IPS-11a (cell line): ENCODE results near the gene TMEM51.
A peak's percentile ranks its signal among the peaks of the same experiment; 100 is the strongest.

Source experiments
- H3K4me3 ChIP-seq: one replicate; pipeline ENCODE4 v1.5.1; 2013; ENCODE audit warnings: low read depth, low read length, control low read depth

The TMEM51 gene

DNA sequence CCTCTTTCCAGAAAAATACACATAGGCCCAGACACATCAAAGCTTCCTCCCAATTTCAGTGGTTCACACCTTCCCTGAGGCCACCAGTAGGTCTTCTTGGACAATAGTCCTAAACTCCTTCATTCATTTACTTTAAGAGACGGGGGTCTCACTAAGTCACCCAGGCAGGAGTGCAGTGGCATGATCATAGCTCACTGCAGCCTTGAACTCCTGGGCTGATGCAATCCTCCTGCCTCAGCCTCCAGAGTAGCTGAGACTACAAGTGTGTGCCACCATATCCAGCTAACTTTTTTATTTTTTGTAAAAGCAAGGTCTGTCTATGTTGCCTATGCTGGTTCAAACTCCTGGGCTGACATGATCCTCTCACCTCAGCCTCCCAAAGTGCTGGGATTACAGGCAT lies 85.2 kb downstream of the TMEM51 start:
- no peak overlapping the region for H3K4me3 ChIP-seq

DNA sequence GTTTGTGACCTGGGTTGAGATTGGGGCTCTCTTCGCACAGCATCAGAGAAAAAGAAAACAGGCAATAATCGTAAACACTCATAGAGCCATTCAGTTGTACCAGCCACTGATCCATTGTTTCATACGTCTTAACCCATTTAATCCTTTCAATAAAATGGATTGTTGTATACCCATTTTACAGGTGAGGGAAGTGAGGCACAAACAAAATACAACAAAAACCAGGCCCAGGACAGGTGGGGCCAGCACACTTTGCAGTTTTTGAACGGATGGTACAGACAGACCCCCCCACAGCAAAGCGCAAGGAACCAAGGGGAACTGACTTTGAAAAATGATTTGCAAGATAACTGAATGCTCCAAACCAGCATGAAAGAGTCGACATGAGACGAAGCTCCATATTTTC lies 89.2 kb downstream of the TMEM51 start:
- no peak overlapping the region for H3K4me3 ChIP-seq

DNA sequence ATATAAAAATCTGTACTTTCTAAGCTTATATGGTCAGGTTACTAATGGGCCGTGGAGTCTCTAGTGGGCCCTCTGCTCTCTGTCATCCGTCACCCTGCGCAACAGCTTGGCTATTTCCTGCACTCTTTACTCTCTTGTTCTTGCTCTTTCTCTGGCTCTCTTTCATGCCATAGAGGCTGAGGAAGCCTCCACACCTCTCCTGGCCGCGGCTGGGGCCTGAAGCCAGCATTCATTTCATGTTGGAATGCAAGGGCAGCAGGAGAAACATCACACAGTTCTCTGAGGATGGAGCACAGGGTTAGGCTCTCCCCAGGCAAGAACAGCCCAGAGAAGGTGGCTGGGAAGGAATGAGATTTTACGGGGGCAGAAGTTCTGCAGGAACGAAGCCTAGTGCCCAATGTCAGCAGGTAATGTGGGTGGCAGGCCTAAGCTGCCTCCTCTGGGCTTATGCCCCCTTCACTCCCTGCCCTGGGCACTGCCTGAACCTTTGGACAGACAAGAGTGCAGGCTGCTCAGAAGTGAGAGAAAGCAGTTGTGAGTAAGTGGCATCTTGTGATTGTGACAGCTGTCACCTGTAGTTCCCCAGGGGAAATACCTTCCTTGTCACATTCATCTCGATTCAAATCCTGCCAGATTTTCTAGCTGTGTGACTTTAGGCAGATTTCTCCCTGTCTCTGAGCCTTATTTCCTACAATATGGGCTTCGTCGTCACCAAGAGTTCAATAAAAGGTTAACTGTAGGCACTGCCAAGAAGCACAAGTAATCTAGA lies 89.9 kb downstream of the TMEM51 start:
- no peak overlapping the region for H3K4me3 ChIP-seq

DNA sequence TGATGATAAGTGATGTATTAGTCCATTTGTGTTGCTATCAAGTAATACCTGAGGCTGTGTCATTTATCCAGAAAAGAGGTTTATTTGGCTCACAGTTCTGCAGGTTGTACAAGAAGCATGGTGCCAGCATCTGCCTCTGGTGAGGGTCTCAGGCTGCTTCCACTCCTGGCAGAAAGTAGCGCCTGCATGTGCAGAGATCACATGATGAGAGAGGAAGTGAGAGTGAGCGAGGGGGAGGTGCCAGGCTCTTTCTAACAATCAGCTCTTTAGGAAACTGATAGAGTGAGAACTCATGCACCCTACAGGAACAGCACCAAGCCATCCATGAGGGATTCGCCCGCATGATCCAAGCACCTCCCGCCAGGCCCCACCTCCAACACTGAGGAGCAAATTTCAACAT lies 91.3 kb downstream of the TMEM51 start:
- no peak overlapping the region for H3K4me3 ChIP-seq

DNA sequence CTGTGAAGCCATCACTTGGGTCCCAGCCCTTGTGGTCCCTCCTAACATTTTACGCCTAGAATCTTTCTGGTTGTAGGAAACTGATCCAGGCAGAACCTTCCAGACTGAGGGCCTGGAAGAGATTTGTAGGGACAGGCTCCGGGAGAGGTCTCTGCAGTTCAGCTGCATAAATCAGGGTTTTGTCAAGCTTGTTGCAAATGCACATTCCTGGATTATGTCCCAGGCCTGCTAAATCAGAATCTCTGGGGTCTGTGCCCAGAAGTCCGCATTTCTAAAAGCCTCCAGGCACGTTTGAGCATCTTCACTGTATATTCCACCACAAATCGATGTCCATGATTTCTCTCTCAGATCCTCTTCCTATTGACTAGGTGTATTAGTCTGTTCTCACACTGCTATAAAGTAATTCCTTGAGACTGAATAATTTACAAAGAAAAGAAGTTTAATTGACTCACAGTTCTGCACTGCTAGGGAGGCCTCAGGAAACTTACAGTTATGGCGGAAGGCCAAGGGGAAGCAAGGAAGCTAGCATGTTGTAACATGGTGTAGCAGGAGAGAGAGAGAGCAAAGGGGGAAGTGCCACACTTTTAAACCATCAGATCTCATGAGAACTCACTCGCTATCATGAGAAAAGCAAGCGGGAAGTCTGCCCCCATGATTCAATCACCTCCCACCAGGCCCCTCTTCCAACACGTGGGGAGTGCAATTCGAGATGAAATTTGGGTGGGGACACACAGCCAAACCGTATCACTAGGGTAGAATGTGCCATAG lies 92.2 kb downstream of the TMEM51 start:
- H3K4me3 ChIP-seq, result no peak overlapping the region

DNA sequence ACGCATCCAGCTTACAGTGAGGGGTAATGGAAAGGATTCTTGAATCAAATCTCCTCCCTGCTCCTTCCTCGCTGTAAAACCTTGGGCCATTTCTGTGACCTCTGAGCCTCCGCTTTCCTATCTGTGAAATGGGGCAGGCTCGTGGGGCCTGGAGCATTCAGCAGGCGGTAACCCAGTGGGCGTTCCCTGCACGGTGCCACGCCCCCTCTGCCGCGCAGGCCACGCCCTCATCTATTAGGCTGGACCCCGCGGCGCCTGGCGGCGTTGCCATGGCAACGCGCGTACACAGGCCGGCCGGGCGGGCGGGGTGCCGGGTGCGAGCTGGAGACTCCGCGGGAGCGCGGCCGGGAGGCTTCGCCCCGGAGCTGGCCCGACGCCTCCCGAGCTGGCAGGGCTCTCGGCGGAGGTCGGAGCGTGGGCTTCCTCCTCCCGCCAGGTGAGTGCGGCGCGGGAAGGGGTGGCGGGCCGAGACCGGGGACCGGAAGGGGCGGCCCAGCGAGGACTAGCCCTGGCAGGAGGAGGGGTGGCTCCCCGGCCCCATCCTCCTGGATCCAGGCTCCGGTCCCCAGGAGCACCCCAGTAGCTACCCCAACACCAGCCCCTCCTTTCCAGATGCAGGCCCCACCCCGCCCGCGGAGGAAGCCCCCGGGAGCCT lies 93.5 kb downstream of the TMEM51 start, which contains the start of gene FHAD1:
FHAD1 (plus strand) TSS at position 264 of the 655 bp plus-strand sequence. CDS start 4,562 bp downstream, outside the sequence.
- peak within 1 kb of the TSS; percentile 49 for H3K4me3 ChIP-seq

DNA sequence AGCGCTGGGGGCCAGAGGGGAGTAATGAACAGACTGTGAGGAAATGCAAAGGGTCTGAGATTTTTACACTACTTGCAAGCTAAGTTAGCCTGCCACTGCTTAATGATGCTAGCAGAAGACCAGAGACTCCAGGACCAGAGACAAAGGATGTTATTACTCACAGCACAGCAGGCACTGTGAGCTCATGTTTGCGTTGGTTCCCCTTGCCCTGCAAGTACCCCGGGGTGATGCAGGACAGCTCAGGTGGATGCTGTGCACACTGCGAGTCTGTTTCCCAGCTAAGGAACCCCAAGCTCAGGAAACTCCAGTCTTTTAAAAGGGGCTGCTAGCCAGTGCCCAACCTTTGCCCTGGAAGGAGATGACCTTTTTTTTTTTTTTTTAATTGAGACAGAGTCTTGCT lies 94.7 kb downstream of the TMEM51 start:
- no peak overlapping the region for H3K4me3 ChIP-seq

DNA sequence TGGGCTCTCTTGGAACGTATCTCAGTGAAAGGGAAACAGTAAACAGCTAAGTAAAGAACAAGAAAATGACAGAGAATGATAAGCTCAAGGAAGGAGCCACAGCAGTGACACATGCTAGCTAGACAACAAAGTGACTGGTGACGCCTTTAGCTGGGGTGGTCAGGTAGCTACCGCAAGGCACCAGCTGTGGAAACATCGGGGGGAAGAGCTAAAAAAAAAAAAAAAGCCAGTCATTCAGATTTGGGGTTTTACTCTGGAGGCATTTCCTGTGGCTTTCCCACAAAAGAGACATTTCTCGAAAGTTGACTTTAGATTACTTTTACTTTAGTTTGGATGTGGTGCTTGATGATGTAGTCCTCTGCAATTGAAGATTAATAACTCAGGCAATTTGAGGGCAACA lies 95.5 kb downstream of the TMEM51 start:
- no peak overlapping the region for H3K4me3 ChIP-seq

DNA sequence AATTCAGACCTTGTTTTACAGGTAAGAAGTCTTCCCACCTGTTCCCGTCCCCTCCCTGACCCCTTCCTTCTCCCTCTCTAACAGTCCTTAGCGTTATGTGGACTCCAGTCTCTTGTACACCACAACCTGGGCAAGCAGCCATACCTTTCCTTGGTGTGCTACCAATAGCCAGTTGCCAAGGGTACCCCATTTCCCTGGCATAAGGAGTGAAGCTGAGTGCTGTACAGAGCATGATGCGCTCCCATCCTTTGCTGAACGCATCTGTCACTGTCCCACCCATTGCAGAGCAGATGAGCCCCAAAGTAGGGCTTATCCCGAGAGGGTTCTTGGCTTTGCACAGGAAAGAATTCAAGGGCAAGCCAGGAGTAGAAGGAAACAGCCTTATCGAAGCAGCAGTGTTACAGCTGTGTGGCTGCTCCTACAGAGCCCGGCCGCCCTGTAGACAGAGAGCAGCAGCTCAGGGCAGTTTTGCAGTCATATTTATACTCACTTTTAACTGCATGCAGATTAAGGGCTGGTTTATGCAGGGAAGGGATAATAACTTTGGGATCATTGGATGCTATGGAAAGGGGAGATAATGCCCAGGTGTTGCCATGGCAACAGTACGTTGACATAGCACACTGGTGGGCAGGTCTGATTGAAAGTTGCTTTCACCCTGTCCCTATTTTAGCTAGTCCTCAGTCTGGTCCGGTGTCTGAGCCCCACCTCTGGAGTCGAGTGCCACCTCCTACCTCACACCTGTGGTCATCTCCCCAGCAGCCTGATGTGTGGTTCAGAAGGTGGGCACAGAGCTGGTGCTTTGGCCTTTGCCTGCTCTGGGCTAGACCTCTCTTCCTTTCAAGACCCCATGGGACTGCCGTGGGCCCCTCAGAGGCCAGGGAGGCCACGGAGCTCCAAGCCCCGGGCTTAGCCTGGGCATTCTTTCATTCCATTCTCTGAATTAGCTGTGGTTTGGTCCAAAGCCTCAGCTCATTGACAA lies 98.6 kb downstream of the TMEM51 start:
- no peak overlapping the region for H3K4me3 ChIP-seq

DNA sequence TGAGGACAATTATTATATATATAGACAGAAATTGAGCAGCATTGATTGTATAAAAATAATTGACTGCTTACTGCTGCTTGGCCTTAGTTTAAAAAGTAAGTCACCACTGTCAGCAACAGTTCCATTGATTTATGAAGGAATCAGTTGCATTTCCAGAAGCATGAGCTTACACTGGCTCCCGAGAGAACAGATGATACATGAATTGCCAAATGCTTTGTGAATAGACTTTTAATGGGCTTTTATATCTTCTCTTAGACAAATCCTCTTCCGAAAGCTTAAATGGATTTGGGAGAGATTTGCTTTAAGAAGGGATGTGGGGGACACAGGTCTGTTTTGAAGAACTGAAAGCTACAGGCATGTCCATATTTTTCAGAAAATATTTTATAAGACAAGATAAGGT lies 101.0 kb downstream of the TMEM51 start:
- no peak overlapping the region for H3K4me3 ChIP-seq

DNA sequence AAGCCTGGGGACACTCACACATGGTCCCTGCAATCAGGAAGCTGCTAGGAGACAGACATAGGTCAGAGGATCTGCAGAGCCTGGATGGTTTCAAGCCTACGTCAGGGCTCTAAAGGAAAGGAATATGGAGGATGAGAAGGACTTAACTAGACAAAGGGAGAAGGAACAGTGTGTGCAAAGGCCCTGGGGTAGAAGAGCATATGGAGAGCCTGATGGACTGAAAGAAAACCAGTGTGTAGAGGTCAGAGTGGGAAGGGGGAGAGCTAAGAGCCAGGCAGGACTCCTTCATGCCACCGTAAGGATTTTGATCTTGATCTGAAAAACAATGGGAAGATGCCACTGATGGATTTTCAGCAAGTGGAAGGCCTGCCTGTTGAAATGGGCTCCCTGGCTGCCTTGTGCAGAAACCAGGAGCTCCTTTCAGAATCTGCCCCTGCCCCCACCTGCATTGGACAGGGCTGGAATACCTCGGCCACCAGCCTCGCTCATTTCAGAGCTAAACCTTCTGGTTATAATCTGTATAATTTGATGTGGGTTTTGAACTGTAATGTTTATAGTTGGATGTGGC lies 102.1 kb downstream of the TMEM51 start:
- no peak overlapping the region for H3K4me3 ChIP-seq

DNA sequence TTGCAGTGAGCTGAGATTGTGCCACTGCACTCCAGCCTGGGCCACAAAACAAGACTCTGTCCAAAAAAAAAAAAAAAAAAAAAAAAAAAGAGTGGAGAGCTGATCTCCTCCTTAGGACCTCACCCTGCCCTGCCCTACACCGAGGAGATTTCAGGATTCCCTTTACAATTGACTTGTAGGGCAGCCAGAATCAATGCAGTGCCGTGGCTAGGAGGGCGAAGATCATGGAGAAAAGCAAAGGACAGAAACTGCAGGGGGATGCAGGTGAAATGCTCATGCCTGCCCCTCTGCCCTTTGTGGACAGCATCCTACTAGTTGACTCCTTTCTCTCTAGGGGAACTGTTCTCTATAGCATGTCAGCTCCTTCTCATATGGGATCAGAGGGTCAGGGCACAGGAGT lies 103.0 kb downstream of the TMEM51 start:
- no peak overlapping the region for H3K4me3 ChIP-seq

DNA sequence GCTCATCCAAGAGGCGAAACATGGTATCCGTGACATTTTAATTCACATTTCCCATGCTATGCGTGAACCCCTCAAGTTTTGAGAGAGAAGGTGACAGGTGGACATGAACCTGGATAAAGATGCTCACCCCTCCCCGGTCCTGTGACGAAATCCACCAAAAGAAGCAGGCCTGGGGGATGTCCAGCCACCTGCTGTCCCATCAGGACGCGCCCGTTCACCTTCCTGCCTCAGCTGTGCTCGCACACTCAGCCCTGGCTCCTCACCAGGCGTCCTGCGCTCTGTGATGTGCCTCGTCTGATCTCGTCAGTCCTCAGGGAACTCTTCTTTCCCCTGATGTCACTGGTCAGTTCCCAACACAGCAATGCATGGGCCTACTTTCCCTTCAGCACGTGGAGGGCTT lies 103.8 kb downstream of the TMEM51 start:
- H3K4me3 ChIP-seq, result no peak overlapping the region

DNA sequence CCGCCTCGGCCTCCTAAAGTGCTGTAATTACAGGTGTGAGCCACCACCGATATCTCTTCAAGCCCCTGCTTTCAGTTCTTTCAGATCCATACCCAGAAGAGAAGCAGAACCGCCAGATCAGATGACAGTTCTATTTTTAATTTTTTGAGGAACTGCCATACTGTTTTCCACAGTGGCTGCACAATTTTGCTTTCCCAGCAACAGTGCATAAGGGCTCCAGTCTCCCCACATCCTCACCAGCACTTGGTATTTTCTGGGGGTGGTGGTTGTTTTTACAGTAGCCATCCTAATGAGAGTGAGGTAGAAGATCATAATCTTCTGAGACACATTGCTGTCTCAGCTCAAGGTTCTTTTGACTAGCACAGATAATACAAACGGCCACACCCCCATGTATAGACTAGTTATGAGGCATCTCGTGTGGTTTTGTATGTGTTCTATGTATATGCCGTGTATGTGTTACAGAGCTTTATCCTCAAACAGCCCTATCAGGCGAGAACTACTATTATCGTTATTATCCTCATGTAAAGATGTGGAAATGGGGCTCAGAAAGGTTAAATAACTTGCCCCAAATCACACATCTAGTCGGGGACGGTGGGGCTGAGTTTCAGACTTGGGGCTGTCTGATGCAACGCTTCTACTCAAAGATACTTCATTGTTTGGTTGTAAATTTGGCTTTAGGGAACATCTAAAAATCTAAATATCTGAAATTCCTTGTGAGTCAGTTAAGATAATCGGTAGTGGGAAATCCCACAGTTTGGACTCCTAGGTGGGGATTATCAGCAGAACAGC lies 105.5 kb downstream of the TMEM51 start:
- no peak overlapping the region for H3K4me3 ChIP-seq

DNA sequence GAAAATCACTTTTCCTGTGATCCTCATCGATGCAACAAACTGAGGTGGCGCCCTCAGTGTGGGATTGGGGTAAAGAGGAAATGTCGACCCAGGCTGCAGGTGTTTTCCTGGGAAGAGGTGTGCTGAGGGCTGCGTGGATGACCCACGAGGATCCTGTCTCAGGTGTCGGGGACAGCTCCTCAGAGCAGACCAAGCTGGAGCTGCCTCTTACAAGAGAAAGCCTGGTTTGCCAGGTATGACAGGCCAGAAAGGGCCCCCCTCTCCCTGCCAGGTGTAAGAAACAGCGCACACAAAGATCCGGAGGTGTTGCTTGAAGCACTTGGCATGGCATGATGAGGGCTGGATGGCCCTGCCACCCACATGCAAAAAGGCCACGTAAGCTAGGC lies 106.1 kb downstream of the TMEM51 start:
- no peak overlapping the region for H3K4me3 ChIP-seq

DNA sequence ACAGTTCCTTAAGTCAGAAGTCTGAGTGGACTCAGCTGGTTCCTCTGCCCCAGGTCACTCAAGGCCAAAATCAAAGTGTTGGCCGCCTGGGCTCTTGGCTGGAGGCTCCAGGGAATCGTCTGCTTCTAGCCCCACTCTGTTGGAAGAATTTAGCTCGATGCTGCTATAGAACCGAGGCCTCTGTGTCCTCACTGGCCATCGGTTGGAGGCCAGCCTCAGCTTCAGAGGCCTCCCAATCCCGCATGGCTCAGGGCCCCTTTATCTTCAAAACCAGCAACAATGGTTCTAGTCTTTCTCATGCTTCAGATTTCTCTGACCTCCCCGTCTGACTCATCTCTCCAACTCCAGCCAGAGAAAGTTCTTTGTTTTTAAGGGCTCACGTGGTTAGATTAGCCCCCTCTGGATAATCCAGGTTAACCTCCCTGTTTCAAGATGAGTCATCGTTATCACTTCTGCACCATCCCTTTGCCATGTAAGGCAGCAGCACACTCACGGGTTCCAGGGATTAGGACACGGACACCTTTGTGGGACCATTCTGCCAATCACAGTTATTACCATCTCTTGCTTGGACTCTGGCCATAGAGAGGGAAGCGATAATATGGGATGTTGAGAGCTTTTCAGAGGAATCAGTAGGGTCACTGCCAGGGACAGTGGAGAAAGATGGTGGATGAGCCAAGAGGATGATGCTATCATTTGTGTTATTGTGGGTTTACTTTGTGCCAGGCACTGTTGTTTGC lies 107.0 kb downstream of the TMEM51 start:
- H3K4me3 ChIP-seq, result no peak overlapping the region

DNA sequence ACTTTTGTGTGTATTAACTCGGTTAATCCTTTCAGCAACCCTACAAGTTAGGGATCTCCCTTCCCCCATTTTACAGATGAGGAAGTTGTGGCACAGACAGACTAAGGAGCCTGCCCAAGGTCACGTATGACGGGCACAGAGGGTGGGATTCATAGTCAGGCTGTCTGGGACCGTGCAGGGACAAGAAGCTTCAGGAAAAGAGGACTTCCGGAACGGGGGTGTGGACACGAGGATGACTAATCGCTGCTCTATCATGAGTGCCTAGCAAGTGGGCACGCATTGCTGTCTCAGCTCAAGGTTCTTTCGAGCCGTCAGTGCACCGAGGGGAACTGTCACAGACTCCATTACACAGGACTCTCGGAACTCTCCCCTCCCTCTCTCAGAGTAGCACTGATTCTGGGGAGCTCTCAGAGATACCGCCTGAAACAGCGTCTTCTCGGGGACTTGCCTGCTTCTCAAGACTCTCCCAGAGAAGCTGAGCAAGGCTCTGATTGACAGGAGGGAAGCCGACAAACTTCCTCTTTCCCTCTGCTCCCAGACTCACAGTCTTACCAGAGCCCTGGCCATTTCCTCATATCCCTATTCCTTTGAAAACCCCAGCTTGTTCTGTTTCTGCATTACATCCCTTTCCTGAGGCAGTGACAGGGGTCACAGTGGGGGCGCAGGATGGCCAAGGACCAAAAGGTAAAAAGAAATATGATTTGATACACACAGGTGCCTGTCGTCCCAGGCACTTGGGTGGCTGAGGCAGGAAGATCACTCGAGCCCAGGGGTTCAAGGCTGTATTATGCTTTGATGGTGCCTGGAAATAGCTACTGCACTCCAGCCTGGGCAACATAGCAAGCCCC lies 107.8 kb downstream of the TMEM51 start:
- no peak overlapping the region for H3K4me3 ChIP-seq

DNA sequence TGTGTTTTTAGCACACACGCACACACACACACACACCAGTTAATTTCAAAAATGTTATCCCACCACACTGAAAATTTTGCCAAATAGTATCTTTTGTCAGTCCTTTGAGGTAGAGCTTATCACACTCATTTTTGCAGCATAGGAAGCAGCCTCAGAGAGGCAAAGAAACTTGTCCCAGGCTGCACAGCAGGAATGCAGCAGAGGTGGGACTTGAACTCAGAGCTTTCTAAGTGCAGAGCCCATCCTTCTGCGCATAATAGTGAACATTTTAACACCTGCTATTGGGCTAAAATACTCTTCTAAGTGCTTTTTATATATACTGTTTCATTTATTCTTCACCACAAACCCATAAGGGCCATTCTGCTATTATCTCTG lies 108.4 kb downstream of the TMEM51 start:
- H3K4me3 ChIP-seq, result no peak overlapping the region
